Activated T-helper 1 cell treated with Interleukin-2 at 50 U/mL for 16 hours (primary cell): Measurements from ENCODE around the gene IER5L.
A peak's percentile ranks its signal among the peaks of the same experiment; 100 is the strongest.
"Not testable (repeated sequence)": the region's sequence is repeated elsewhere in the genome, so short reads cannot be mapped to it uniquely, and the experiment has no call there.

Source experiments
- DNase-seq: peaks from one replicate; pipeline ENCODE4 v3.0.0-alpha.2; 2020; ENCODE audit warnings: low read depth

The IER5L gene

GRCh38 chr9:129178568-129179382, 714 bp upstream of the IER5L start:
- no peak for DNase-seq

- DNase-seq, result no peak
Observed at GRCh38 chr9:129177443-129177790, 644 bp downstream of the IER5L start.

GRCh38 chr9:129176701-129177442, 1.2 kb downstream of the IER5L start:
- no peak for DNase-seq

- DNase-seq, result peak; percentile 29
Observed at GRCh38 chr9:129175825-129176633, 2.0 kb downstream of the IER5L start.

- DNase-seq, result no peak
Observed at GRCh38 chr9:129175515-129175824, 2.6 kb downstream of the IER5L start.

- no peak for DNase-seq
Observed at GRCh38 chr9:129174724-129175514, 3.1 kb downstream of the IER5L start.

- peak; percentile 65 for DNase-seq
Observed at GRCh38 chr9:129174102-129174723, 3.8 kb downstream of the IER5L start.

GRCh38 chr9:129173296-129174101, 4.6 kb downstream of the IER5L start:
- DNase-seq, result no peak

GRCh38 chr9:129172816-129173215, 5.2 kb downstream of the IER5L start:
- no peak for DNase-seq

GRCh38 chr9:129171993-129172751, 5.9 kb downstream of the IER5L start:
- no peak for DNase-seq

GRCh38 chr9:129170229-129170628, 7.8 kb downstream of the IER5L start:
- DNase-seq, result no peak

- DNase-seq, result no peak
Observed at GRCh38 chr9:129166623-129167557, 11.2 kb downstream of the IER5L start.

GRCh38 chr9:129165198-129165597, 12.9 kb downstream of the IER5L start:
- no peak for DNase-seq

- no peak for DNase-seq
Observed at GRCh38 chr9:129164246-129164930, 13.7 kb downstream of the IER5L start.

GRCh38 chr9:129163753-129164152, 14.3 kb downstream of the IER5L start:
- no peak for DNase-seq

GRCh38 chr9:129163198-129163670, 14.8 kb downstream of the IER5L start:
- DNase-seq, result not testable (repeated sequence)

- DNase-seq, result no peak
Observed at GRCh38 chr9:129162497-129163197, 15.4 kb downstream of the IER5L start.

GRCh38 chr9:129161534-129161837, 16.6 kb downstream of the IER5L start:
- DNase-seq, result no peak
